NCI-H524 (cell line): ENCODE data around the gene CCDC80.
A peak's percentile ranks its signal among the peaks of the same experiment; 100 is the strongest.

Experiments
- DNase-seq, 2 experiments: peaks; one replicate each; lab custom pipeline; 2025; lab: John Stamatoyannopoulos, UW

CCDC80 gene, protein sequence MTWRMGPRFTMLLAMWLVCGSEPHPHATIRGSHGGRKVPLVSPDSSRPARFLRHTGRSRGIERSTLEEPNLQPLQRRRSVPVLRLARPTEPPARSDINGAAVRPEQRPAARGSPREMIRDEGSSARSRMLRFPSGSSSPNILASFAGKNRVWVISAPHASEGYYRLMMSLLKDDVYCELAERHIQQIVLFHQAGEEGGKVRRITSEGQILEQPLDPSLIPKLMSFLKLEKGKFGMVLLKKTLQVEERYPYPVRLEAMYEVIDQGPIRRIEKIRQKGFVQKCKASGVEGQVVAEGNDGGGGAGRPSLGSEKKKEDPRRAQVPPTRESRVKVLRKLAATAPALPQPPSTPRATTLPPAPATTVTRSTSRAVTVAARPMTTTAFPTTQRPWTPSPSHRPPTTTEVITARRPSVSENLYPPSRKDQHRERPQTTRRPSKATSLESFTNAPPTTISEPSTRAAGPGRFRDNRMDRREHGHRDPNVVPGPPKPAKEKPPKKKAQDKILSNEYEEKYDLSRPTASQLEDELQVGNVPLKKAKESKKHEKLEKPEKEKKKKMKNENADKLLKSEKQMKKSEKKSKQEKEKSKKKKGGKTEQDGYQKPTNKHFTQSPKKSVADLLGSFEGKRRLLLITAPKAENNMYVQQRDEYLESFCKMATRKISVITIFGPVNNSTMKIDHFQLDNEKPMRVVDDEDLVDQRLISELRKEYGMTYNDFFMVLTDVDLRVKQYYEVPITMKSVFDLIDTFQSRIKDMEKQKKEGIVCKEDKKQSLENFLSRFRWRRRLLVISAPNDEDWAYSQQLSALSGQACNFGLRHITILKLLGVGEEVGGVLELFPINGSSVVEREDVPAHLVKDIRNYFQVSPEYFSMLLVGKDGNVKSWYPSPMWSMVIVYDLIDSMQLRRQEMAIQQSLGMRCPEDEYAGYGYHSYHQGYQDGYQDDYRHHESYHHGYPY

DNA sequence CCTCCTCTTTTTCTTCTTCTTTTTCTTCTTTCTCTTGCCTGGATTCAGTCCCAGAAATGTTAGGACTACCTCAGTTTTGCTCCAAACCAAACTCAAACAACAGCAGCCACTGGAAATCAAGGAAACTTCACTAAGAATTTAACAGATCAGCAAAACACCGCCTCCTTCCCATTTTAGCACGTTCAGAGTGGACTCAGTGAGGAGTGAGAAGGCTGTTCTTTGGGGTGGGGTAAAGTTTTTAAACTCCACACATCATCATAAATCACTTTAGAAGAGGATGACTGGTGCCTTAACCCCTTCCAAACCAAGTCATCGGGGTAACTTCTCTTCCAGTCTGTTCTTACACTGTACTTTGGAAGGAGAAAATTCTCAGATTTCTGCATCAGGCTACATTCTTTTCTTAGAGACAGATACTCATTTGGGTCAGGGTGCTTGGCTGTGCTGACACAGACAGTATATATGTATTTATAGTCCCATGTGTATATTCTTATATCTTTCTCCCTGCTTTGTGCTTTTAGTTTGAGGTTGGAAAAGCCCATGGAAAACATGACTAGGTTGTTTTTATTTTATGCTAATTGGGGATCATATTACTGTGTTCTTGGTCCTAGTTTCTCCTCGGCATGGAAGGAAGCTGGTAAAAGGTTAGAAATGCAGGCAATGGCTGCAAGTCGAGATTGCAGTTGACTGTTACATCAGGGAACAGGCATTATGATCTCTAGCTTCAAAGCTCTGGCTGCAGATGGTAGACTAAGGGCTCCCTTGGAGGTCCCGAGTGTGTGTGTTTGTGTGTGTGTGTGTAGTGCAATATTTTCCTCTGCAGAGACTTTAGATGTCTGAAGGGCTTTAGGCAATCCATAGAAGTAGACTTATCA lies at the start of gene CCDC80:
Gene CCDC80, minus strand, starts transcription at position 214 of the 872 bp plus-strand sequence. CDS start 1,238 bp downstream, outside the sequence.
- no peak for DNase-seq

DNA sequence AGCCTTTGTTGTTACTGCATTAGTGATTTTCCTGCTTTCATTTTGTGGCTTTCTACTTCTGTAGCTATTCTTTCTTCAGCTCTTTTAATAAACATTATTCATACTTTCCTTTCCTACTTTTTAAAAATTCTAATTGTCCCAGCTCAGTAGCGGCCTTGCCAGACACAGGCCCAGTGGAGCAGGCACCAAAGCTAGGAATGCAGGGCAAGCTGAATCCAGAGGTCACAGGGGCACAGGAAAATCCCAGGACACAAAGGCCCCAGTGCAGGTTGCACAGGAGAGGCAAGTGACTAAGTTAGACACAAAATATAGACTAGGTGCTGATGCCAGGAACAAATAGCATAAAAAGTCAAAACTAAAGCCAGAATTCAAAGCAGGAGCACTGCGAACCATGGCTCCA lies 49.0 kb upstream of the CCDC80 start:
- DNase-seq: no peak

DNA sequence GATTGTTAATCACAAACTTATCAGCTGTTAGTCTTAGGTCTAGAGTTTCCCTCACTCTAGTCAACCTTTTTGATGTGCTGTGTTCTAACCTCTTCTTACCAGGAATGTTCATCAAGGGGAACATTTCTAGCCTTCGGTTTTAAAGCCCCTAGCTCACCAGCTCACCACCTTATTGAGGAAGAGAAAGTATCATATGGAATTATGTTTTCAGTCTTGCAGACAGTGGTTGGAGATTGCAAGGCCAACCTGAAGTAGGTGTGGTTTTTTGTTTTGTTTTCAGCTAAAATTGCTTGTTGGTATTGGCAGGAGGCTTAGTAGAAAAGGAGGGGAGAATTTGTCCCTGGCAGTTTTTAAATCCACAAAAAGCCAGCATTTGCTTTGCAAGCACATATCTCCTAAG lies 48.4 kb upstream of the CCDC80 start:
- no peak for DNase-seq

DNA sequence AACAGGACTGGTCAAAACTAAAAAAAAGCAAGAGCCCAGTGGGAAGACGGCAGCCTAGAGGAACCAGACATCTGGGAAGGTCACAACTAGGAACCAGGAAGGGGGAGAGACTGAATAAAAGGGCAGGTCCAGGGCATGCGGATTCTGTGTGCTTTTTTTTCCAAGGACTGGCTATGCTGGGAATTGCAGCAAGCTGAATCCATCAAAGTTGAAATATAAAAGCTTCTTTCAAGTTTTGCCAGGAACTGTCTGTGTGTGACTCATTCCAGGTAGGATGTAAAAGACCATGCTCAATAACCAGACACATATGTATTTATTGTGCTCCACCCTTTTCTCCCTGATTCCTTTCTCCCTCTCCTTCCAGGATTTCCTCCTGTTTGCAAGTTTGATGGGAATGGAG lies 47.9 kb upstream of the CCDC80 start:
- DNase-seq: no peak

DNA sequence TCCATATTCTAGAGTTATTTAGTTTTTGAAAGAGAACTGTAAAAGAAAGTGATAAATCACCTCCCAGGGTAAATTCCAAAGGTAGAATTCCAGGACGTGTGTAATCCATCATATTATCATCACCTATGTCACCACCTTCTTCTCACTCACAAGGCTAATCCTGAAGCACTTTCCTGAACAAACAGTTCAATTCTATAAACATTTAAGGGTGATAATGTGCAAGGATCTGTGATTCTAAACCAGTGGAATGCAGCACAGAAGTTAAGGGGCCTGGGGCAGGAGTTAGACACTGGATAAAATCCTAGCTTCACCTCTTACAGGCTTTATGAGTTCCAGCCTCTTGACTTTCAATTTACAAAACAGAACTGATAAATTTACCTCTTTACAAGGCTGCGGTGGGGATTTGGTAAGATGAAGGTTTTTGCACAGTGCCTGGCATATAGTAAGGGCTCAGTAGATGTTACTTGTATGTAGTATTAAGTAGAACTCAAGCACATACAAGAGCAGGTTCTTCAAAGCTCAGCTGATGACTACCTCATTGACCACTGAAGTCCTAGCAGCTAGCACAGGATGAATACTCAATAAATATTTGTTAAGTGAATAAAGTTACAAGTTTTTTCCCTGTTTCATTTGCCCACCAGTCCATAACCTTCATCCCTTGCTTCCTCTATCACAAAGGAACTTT lies 47.3 kb upstream of the CCDC80 start:
- DNase-seq: no peak

DNA sequence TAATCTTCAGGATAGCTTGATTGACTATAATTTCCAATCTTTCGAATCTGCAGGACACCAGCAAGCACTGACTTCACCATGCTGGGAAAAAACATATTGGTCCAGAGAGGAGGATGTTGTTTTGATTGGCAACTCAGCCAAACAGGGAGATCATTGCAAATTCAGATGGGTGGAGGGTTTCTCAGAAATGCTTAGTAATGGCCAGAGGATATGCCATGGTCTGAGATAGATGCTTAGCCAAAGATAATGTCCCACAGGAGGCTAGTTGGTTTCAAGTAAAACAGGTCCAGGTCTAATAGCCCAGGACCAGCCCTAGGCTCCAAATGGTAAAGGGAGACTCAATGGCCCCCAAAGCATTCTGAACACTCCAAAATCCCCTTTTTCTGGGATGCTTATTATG lies 46.7 kb upstream of the CCDC80 start:
- DNase-seq: no peak

DNA sequence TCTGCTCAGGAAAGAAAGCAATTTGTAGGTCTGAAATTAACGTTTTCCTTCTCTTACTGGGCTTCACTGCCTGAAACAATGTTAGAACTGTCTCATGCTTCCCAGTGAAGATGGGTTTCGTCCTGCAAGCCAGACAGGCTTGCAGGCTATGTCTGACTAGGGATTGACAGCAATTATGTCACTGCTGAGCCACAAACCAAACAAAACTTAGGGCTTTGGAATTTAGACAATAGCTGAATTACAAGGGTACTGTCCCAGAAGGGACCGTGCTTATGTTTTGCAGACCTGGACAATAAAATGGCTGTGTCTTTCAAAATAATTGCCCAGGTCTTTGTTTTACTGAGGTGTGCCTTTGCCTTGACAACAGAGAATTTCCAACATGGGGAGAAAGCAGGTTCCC lies 46.3 kb upstream of the CCDC80 start:
- no peak for DNase-seq

DNA sequence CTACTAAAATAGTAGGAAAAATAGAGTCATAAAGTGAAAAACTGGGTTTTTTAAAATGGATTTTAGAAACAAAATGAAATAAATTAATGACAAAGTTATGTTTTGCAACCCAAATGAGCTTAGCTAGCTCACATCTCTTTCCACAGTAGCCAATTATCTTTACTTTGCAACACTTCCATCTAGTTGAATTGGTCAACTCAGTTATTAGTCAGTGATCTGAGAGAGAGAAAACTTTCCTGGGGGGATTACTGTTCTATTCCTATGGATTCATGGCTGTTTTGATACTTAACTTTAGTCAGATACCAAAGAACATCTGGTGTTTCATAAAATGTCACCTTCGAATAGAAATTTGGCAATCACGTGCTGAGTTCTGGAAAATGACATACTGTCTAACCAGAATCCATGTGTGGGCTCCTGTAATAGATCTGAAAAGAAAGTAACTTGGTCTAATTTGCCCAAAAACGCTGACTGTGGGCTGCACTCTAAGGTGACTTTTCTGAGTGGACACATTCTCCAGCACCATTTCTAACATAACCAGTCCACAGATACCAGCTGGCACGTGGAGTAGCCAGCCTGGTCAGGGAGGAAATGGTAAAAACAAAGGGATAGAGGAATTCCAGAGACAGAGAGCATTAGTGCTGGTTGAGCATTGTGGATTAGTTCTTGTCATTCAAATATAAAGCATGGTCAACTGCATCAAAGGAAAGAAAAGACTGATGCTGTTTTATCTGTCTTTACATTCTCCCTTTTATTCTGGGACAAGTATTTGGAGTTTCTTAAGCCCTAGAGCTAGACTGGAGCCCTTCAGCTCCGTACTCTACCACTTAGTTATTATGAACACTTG lies 45.2 kb upstream of the CCDC80 start:
- peak in 1 of 2 experiments; percentile 22 for DNase-seq

DNA sequence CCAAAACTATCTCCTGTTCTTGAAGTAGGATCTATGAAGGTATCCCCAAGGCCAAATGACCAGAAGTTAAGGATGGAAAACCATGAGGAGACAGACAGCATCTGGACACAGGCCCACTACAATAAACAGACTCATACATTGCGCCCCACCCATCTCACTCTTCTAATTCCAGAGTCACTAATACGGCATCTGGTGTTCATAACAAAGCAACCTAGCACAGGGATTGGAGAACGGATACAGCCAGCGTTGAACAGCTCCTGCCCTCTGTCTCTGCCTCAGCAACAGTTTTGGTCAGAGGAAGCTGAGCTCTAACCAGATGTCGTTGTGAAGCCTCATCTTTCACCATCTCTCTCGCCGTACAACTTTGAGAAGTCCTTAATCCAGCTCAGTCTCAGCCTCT lies 44.5 kb upstream of the CCDC80 start:
- peak; percentile 87 to 97 for DNase-seq

DNA sequence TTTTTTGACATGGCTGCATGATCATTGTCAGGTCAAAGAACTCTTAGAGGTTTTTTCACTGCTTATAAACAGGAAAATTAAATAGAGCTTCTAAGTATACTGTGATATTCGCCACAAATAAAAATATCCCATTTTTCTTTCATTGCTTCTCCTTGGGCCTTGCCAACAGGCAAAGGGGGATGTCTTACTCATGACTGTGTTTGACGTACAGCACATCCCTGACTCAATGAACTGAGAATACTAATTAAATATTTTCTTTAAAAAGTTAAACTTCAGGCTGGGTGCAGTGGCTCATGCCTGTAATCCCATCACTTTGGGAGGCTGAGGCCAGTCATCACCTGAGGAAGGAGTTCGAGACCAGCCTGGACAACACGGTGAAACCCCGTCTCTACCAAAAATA lies 41.4 kb upstream of the CCDC80 start:
- no peak for DNase-seq

DNA sequence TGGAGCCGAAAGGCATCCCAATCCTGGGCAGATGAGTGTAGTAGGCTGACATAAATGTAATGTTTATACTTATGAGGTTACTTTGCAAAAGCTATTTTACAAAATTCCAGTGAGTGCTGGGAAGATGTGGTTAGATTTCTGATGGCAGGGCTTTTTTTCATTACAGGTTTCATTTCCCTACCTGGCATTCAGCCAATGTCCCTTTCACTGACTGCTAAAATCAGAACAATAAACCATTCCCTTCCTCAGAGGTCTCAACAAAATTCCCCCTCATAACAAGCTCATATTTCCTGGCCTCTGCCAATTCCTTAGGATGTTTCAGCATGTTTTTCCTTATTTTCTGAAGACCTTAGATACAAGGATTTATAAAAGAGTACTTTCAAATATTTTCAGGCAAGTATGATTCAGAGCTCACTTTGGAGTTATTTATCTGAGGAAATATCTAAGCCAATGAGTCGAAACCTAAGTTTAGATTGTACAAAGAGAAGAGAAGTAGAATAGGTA lies 40.9 kb upstream of the CCDC80 start:
- DNase-seq: no peak

DNA sequence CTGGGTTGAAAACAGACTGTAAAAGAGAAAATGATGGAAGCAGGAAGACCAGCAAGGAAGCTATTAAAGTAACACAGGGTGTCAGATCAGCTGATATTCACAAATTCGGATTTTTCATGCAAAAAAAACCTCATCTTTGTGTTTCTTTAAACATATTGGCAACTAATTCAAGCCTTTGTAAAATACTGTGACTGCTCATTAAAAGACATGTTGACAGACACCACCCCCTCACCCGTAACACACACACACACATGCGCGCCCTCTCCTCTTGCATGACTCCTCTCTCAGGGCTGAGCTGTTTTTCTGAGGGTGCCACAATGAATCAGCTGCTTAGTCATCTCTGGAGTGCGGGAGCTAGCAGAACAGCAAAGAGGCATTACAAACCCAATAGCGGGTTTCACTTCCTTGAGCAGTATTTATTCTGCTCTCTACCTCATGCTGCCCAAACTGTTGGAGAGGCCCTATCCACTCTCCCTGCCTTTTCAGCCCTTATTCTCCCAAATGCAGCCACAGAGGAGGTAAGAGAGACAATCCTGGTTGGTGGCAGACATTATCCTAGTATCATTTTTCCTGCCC lies 35.8 kb upstream of the CCDC80 start:
- DNase-seq: no peak

DNA sequence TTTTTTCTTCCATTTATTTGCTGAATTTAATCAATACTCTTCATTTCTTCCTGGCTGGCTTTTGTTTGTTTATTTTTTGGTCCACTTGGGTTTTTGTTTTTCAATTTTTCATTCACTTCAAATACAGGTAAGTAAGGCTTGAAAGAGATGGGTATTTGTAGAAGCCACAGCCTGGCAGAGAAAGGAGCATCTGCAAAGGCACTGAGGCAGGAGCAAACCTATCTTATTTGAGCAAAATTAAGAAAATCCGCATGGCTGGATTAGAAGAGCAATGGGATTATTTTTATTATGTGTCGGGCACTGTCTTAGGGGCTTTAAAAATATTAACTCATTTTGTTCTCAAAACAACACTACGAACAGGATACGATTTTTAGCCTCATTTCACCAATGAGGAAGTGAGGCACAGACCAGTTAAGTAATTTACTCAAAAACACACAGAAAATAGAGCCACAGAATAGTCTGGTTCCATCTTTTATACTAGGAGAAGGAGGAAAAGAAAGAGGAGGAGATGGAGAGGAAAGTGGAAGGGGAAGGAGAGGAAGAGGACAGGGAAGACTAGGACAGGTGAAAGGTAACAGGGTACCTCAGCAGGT lies 35.1 kb upstream of the CCDC80 start:
- no peak for DNase-seq

DNA sequence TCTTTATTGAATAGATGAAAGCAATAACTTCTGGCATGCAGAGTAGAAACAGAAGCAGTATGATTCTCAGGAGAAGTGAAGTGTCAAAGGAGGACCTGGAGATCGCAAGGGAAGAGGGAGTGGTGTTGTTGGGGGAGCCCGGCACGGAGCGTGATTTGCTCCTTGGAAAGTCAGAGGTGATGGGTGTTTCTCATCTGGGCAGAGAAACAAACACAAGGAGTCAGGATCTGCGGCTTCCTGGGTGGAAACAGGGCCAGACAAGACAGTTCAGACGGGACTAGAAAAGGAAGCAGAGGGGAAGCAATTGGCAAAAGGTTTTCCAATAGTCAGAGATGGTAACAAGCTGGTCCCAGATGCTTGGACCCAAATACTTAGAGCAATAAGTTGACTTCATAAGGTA lies 34.4 kb upstream of the CCDC80 start:
- DNase-seq: no peak

DNA sequence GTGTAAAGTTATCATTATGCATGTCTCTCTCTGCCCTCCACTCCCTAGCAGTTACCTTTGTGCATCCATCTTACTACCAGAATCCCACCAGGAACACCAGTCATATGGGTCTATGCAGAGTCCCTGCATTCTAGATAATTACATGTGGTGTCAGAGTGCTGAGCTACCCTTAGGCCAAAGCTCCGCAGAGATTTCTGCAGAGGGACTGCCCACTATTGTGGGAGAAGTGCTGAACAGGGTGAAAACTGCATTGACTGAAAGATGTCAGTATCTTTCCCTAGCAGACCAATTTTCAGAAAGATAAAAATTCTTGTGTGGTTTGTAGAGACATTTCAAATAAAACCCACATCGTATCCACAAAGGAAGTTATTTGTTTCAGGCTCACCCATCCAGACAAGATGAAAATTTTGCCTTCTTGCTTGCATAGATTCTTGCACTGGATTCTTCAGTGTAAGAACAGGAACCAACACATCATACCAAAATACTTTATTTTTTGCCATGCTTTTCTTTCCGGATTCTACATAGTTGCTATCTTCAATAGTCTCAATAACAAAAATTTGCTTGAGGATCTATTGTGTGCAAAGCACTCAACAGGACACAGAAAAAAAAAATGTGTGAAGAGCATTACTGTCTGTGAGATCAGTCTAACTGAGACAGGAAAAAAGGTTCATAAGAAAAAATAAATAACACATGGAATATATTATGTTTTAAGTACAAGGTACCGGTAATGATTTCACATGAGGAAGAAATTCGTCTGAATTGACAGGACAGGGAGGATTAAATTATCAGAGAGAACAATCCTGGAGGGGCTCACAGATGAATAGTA lies 32.0 kb upstream of the CCDC80 start:
- no peak for DNase-seq

DNA sequence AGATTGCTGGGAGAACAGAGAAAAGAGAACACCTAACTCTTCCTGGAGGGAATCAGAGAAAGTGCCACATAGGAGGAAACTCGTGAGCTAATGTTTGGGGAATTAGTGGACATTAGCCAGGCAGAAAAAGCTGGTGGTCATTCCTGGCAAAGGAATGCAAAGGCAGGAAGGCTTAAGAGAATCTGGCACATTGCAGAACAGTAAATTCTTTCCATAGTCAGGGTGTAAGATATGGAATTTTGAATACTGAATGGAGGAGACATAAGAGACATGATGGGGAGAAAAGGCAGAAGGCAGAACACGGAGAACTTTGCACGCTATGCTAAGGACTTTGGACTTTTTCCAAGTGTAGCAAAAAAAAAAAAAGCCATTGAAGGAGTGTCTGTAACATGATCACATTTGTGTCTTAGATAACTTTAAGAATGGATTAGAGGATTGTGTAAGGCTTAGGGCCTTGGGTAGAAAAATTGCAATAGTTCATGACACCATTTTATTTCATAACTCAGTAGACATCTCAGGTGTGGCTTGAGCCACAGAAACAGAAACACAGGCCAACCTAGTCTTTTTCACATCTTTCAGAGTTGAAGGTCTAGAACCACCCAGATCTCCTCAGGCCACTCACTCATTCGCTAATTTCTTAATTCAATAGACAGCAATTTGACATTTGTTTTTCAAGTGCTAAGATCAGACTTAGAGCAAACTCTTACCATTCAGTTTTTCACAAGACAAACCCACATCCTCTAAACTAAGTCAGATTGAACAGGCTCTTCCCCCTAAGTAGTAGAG lies 31.2 kb upstream of the CCDC80 start:
- peak in 1 of 2 experiments; percentile 65 for DNase-seq

DNA sequence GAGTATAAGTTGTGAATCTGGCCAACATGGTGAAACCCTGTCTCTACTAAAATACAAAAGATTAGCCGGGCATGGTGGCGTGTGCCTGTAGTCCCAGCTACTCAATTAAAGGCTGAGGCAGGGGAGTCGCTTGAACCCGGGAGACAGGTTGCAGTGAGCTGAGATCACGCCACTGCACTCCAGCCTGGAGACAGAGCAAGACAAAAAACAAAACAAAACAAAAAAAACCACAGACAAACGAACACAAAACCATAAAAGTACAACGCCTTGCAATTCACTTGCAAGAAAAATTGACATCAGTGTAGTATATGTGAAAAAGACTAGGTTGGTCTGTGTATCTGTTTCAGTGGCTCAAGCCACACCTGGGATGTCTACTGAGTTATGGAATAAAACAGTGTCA lies 29.9 kb upstream of the CCDC80 start:
- no peak for DNase-seq

DNA sequence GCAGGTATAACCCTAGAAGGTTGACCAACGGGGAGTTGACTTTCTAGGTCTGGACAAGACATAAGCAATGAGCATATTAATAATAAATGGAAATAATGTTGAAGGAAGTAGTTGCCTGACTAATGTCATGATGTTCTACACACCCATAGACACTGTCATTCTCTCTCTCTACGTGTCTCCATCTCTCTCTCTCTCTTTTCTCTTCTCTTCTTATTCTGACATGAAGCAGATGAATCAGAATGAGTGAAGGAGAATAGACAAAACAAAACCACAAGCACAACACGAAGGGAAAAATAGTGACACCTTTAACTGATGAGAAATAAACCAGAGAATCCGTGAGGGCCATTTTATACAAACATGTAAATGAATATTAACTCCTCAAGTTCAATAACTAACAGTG lies 26.7 kb upstream of the CCDC80 start:
- DNase-seq: no peak
